ENCODE data around the gene CTNS. TPM values are rescaled to one million over a fixed set of nuclear protein-coding genes. Genes with fewer than 3 reads are reported as not detected.

CTNS gene
- polyA plus RNA-seq: 13.0 TPM

DNA sequence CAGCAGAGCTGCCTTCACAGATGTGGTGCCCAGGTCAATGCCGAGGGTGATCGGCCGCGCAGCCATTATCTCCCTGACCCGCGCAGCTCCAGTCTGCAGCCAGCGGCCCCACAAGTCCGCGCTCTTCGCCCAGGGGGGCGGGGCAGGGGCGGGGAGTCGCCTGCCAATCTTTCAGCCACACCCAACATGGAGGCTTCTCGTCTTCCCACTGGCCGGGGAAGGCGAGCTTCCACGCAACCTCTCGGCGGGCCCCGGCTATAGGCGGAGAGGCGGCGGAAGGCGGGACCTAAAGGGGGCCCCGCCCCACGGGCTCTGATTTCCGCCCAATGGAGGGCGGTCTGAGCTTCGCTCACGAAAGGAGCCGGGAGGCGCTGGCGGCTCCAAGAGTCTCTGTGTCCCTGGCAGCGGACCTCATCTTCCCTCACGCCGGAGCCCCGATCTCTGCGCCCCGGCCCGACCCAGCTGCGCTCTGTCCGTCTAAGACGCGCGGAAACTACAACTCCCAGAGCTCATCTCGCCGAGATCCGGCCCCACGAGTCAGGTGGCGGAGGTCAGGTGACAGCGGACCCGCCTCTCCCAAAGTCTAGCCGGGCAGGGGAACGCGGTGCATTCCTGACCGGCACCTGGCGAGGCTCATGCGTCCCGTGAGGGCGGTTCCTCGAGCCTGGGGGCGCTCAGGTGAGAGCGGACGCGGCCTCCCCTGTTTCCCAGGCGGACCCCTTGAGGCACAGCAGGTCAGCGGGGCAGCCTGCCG lies at the start of gene CTNS, which contains the start of gene SHPK:
CTNS (plus strand) TSS at position 607 of the 754 bp plus-strand sequence. CDS start 3,447 bp downstream, outside the sequence.
SHPK (minus strand) TSS at position 97 of the 754 bp plus-strand sequence; CDS start at position 66, 31 bp downstream.
- H3K4me1 Mint-ChIP-seq: peaks cover 9 to 16% (median 13%) of the 10 kb centered on the region in 3 donors
- peak within 1 kb of the TSS; percentile 97 to 100 (median 99) for H3K27ac Mint-ChIP-seq
- no peaks in the 10 kb centered on the region for H3K27me3 Mint-ChIP-seq
- H3K9me3 Mint-ChIP-seq: no peaks in the 10 kb centered on the region
- H3K4me3 Mint-ChIP-seq: peak within 1 kb of the TSS; percentile 97 to 100 (median 98)
- H3K36me3 Mint-ChIP-seq: peaks cover 3% of the 10 kb centered on the region

DNA sequence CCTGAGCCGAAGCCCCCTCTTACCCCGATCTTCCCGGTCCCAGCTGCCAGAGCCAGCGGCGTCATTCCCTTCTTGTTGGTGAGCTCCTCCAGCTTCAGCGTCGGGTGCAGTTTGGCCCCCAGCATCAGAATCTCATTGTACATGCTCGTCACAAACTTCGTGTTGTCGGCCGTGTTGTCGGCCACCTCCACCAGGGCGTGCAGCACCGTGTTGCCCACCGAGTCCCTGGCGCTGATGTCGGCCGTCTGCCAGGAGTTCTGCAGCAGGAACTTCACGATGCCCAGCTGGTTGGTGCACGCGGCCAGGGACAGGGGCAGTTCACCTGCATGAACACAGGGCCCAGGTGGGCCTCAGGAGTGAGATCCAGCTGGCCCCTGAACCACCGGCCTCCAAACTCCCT lies 46.8 kb upstream of the CTNS start:
- Mint-ChIP-seq H3K9me3 (no peaks in the 10 kb centered on the region), H3K4me1 (peaks cover 0 to 1% (median 0%) of the 10 kb centered on the region in 3 donors), H3K4me3 (no peak overlapping the region), H3K27me3 (no peaks in the 10 kb centered on the region), H3K36me3 (peaks cover 11% of the 10 kb centered on the region), H3K27ac (peak overlapping the region in 1 of 3 donors; percentile 50)

DNA sequence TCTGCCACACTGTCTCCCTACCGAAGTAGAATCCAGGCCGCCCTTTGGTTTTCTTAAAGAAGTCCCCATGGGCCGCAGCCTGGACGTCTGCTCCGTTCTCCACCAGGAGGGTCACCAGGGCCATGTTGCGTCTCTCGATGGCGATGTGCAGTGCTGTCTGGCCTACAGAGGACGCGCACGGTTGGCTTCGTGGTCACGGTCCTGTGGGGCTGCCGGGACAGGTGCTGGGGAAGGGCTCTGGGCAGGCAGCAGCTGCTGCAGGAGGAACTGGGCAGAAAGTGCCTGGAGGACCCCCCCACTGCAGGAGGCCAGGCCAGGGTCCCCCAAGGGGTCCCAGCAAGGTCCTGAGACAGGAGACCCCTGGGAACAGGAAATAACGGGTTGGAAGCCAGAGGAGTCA lies 46.3 kb upstream of the CTNS start:
- Mint-ChIP-seq H3K4me3 (no peak overlapping the region), H3K9me3 (no peaks in the 10 kb centered on the region), H3K27me3 (no peaks in the 10 kb centered on the region), H3K36me3 (peaks cover 11% of the 10 kb centered on the region), H3K4me1 (peaks cover 0 to 1% (median 0%) of the 10 kb centered on the region in 3 donors), H3K27ac (no peak overlapping the region)

DNA sequence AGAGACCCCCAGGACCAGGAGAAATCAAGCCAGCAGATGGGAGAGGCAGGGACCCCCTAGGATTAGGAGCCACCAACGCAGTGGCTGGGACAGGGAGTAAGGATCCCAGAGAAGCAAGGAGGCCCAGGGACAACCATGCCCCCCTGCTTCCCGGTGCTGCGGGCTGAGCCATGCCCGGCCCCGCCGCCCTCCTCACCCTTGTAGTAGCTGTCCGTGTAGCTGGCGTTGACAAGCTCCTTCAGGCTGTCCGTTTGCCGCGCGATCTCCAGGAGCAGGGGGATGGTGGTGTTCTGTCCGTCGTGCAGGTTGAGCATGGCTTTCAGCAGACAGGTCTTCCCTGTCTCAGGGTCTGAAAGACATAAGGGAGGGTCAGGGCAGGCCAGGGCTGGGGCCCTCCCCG lies 45.8 kb upstream of the CTNS start:
- no peaks in the 10 kb centered on the region for H3K9me3 Mint-ChIP-seq
- H3K4me1 Mint-ChIP-seq: peaks cover 0 to 1% (median 0%) of the 10 kb centered on the region in 3 donors
- no peaks in the 10 kb centered on the region for H3K27me3 Mint-ChIP-seq
- peak overlapping the region in 1 of 3 donors; percentile 63 for H3K27ac Mint-ChIP-seq
- no peak overlapping the region for H3K4me3 Mint-ChIP-seq
- peaks cover 11% of the 10 kb centered on the region for H3K36me3 Mint-ChIP-seq

DNA sequence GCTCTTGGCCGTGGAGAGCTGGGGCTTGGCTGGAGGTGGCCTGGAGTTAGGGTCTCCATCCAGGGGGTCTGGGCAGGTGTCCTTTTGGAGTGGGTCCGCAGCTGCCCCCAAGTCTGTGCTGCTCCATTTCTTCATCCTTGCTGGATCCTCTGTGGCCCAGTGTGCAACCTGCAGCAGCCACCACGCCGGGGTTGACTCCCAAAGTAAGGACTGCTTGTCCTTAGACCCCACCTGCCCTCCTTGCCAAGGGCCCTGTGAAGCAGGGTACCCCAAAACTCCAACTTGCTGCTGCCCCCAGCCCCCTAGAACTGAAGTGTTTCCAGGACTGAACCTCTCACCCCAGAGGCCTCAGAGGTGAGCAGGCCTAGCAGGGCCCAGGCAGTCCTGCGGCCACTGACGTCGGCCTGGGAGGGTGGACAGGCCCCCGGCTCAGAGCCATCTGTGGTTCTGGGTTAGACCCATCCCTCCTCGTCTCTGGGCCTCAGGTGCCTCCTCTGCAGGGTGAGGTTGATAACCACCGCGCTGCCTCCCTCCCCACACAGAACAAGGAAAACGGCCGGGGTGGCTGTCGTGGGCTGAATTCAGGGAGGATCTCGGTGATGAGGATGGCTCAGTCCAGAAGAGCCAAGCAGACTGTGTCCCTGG lies 44.2 kb upstream of the CTNS start:
- H3K9me3 Mint-ChIP-seq: no peaks in the 10 kb centered on the region
- H3K4me3 Mint-ChIP-seq: no peak overlapping the region
- no peak overlapping the region for H3K27ac Mint-ChIP-seq
- peaks cover 11% of the 10 kb centered on the region for H3K36me3 Mint-ChIP-seq
- no peaks in the 10 kb centered on the region for H3K27me3 Mint-ChIP-seq
- H3K4me1 Mint-ChIP-seq: peaks cover 0 to 1% (median 0%) of the 10 kb centered on the region in 3 donors

DNA sequence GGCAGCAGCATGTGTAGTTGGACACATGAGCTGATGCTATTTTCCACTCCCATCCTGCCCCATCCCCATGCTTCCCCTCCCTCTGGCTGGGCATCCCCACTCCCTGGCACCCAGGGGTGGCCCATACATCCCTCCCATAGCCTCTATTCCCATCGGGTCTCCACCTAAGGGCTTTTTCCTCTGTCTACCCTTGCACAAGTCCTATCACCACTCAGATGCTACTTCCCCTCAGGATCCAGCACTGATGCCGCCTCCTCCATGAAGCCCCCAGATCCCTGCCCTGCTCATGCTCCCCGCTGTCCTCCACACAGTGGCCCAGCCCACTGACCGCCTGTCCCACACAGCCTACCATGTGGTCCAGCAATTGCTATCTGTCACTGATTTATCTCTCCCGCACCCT lies 43.2 kb upstream of the CTNS start:
- H3K4me3 Mint-ChIP-seq: no peak overlapping the region
- H3K36me3 Mint-ChIP-seq: peaks cover 11% of the 10 kb centered on the region
- peaks cover 0 to 1% (median 0%) of the 10 kb centered on the region in 3 donors for H3K4me1 Mint-ChIP-seq
- no peaks in the 10 kb centered on the region for H3K9me3 Mint-ChIP-seq
- no peak overlapping the region for H3K27ac Mint-ChIP-seq
- no peaks in the 10 kb centered on the region for H3K27me3 Mint-ChIP-seq

DNA sequence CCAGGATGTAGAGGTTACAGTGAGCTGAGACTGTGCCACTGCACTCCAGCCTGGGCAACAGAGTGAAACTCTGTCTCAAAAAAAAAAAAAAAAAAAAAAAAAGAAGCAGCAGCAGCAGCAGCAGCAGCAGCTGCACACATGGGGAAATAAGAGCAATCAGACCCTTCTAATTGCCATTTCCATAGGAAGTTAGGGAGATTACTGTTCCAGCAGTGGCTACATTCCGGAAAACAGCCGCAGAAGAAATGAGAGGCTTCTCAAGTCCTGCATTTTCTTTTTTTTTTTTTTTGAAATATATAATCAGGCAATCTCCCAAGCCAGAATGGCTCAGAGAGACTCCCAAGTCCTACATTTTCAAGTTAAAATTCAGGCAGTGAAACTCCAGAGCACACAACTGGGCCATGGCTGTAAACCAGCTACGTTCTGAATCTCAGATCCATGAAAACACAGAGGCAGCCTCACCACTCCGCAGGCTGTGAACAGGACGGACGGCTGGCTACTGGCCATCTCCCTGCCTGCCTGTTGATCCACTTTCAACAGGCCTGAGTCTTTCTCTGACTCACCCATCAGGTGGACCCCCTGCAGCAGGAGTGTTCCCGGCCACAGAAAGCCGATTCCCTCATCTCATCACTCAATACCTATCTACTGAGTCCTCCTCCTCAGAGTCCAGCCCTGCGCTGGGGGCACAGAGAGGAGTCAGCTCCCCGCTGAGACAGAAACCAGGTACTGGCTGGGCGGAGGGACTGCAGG lies 42.3 kb upstream of the CTNS start:
- H3K27me3 Mint-ChIP-seq: no peaks in the 10 kb centered on the region
- peaks cover 11% of the 10 kb centered on the region for H3K36me3 Mint-ChIP-seq
- H3K4me1 Mint-ChIP-seq: peaks cover 0 to 1% (median 0%) of the 10 kb centered on the region in 3 donors
- H3K9me3 Mint-ChIP-seq: no peaks in the 10 kb centered on the region
- H3K4me3 Mint-ChIP-seq: no peak overlapping the region
- no peak overlapping the region for H3K27ac Mint-ChIP-seq

DNA sequence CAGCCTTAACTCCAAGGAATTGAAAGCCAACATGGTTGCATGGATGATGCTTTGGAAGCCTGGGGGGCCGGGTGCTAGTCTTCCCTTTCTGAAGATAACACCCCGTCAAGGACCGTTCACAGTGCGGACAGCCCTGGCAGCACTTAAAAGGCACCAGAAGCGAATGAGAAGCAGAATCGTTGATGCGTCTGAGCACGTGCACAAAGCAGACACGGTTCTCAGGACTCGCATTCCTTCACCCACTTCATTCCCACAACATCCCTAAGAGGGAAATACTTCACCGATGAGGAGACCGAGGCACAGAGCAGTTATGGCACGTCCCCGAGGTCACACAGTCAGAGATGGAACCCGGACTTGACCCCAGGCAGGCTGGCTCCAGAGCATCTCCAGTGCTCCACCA lies 41.6 kb upstream of the CTNS start:
- peaks cover 4% of the 10 kb centered on the region for H3K36me3 Mint-ChIP-seq
- no peak overlapping the region for H3K27ac Mint-ChIP-seq
- no peak overlapping the region for H3K4me3 Mint-ChIP-seq
- H3K4me1 Mint-ChIP-seq: no peaks in the 10 kb centered on the region
- no peaks in the 10 kb centered on the region for H3K27me3 Mint-ChIP-seq
- H3K9me3 Mint-ChIP-seq: no peaks in the 10 kb centered on the region

DNA sequence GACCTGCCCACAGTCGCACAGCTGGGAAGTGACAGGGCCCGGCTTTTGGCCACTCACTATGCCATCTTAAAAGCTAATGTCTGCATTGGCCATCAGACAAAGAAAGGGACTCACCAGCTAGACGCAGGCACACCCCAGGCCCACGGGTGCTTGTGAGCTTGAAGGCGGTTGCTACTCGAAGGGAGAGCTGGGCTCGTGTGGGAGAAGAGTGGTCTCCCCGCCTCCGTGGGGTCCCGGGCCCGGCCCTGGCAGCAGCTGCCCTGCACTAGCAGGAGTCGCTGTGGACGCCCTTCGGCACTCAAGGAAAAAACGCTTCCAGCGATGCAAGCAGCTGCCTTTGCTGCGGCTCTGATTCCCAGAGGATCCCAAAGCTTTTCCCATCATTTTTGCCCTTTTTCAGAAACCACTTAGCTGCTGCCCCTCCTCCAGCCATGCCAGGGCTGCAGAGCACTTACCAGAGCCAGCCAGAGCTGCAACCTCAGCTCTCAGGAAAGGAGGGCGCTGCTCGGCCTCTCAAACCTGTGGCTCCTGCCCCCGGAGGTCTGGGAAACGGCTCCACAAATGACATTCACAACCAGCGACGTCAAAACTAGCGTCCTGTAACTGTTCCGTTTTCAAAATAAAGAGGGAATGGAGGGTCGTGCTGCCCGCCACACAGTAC lies 39.6 kb upstream of the CTNS start:
- Mint-ChIP-seq H3K27ac (no peak overlapping the region), H3K27me3 (no peaks in the 10 kb centered on the region), H3K36me3 (no peaks in the 10 kb centered on the region), H3K9me3 (no peaks in the 10 kb centered on the region), H3K4me1 (no peaks in the 10 kb centered on the region), H3K4me3 (no peak overlapping the region)

DNA sequence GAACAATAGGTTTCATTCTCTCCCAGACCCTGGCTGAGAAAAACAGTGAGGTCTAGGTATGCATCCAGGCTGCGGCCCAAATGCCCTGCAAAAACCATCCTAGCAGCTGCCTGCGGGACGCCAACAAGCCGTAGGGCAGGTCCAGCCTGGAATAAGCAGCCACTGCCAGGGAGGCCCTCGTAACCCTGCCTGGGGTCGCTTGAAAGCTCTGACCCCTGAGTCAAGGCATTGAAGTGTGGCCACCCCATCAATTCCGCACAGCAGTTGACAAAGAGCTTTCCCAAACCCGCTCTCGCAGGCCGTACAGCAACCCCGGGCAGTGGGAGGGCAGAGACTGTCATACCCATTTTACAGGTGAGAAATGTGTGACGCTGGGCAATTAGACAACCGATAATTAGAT lies 38.5 kb upstream of the CTNS start:
- Mint-ChIP-seq H3K4me3 (no peak overlapping the region), H3K36me3 (no peaks in the 10 kb centered on the region), H3K4me1 (peaks cover 2 to 4% (median 4%) of the 10 kb centered on the region in 3 donors), H3K9me3 (no peaks in the 10 kb centered on the region), H3K27me3 (no peaks in the 10 kb centered on the region), H3K27ac (no peak overlapping the region)

DNA sequence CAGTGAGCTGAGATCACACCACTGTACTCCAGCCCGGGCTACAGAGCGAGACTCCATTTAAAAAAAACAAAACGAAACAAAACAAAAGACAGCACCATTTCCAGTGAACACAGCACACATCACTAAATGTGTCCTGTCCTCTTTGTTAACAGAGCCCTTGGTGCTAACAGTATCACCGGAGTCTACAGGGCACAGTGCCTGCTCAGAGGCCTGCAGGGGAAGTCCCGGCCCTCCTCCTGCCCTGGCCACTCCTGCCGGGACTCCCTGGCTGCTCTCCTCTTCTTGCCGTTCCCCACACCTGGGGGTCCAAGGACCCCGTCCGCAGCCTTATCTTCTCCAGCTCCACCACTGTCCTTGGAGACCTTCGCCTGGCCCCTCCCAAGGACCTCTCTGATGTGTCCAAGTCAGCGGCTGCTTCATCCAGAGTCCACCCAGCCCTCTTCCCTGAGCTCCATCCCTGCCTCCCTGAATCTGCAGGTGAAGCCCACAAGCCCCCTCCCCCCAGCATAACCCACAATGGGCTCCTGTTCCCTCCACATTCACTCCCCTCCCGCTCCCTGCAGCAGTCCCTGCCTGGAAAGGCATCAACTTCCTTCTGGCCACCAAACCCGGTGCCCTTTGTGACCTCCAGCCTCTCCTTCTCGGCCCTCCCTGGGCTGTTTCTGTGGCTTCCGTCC lies 35.9 kb upstream of the CTNS start:
- H3K4me3 Mint-ChIP-seq: no peak overlapping the region
- H3K27me3 Mint-ChIP-seq: no peaks in the 10 kb centered on the region
- no peak overlapping the region for H3K27ac Mint-ChIP-seq
- peaks cover 2 to 4% (median 4%) of the 10 kb centered on the region in 3 donors for H3K4me1 Mint-ChIP-seq
- H3K9me3 Mint-ChIP-seq: no peaks in the 10 kb centered on the region
- peaks cover 3% of the 10 kb centered on the region for H3K36me3 Mint-ChIP-seq

DNA sequence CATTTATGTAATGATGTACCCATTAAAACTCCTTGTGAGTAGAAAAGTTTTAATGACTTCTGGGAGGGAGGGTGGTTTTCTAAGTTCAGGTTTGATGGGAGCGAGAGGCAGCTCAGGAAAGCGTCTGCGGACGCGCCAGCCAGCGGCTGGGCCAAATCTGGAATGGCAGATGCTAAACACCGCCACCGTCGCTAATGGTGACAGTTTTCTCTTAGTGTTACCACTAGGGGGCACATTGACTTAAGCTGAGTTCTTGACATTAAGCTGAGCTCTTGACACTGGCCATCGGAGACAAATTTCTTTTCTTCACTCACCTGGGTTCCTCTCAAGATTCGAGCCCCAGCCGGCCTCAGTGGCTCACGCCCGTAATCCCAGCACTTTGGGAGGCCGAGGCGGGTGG lies 34.1 kb upstream of the CTNS start:
- Mint-ChIP-seq H3K27ac (no peak overlapping the region), H3K27me3 (no peaks in the 10 kb centered on the region), H3K36me3 (peaks cover 3% of the 10 kb centered on the region), H3K9me3 (no peaks in the 10 kb centered on the region), H3K4me1 (peaks cover 2 to 4% (median 4%) of the 10 kb centered on the region in 3 donors), H3K4me3 (no peak overlapping the region)

DNA sequence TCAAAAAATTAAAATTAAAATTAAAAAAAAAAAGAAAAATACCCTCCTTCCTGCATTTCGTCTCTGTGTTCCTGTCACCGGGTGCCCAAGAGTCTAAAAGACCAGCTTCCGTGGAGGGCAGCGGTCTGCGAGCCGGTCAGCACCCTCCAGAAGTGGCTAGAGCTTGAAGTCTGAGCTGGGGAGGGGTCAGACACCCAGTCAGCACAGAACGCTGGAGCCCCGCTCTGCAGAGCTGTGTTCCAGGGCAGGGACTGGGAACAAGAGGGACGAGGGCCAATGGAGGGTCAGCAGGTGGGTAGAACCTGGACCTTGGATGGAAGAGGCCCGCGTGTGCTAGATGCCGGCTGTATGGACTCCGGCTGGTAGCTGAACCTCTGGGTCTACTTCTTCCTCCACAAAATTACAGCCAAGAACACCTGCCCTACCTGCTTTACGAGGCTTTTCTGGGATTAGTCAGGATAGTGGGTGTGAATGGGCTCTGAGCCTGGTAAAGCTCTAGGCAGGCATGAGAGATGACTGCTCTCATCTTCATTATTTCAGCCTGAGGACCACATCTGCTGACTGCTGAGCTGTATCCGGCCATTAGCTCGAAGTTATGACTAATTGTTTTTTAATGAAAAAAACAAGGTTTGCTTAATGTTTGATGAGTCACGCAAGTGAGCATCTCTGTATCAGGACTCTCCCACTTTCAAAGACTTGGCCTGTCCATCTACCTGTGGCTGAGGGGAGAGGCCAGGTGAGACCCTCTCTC lies 33.3 kb upstream of the CTNS start:
- Mint-ChIP-seq H3K4me1 (peaks cover 2 to 4% (median 4%) of the 10 kb centered on the region in 3 donors), H3K36me3 (peaks cover 4% of the 10 kb centered on the region), H3K27ac (no peak overlapping the region), H3K9me3 (no peaks in the 10 kb centered on the region), H3K27me3 (no peaks in the 10 kb centered on the region), H3K4me3 (no peak overlapping the region)

DNA sequence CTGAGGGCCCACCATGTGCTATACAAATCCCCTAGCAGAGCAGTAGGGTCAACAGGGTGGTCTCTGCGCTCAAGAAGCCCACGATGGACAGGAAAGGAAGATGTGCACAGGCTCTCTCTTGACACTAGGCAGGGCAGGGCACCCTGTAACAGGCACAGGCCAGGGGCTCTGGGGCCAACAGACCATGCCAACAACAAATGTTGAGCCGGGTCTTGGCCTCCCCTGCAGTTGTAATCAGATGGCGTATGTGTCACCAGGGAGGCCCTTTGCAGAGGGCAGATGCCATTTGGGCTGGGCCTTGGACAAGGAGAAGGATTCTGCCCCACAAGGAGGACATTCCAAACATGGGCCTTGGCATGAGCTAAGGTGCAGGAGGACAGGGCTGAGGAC lies 32.7 kb upstream of the CTNS start:
- Mint-ChIP-seq H3K4me1 (peaks cover 2 to 4% (median 4%) of the 10 kb centered on the region in 3 donors), H3K9me3 (no peaks in the 10 kb centered on the region), H3K27me3 (no peaks in the 10 kb centered on the region), H3K4me3 (no peak overlapping the region), H3K36me3 (peaks cover 5% of the 10 kb centered on the region), H3K27ac (peak overlapping the region in 1 of 3 donors; percentile 23)
